ENCODE data around the gene EBI3.
A peak's percentile ranks its signal among the peaks of the same experiment; 100 is the strongest.
"Not testable (repeated sequence)": the region's sequence is repeated elsewhere in the genome, so short reads cannot be mapped to it uniquely, and the experiment has no call there.

EBI3 gene

GRCh38 chr19:4200940-4201542 is 28.3 kb upstream of the EBI3 start:
- ATAC-seq (no peak), DNase-seq (no peak)

GRCh38 chr19:4201798-4202197 is 27.5 kb upstream of the EBI3 start:
- ATAC-seq (no peak), DNase-seq (no peak)

- DNase-seq, result no peak
- ATAC-seq, result no peak
Measured at GRCh38 chr19:4206818-4207484, 22.4 kb upstream of the EBI3 start.

- DNase-seq (no peak), ATAC-seq (no peak)
Measured at GRCh38 chr19:4208385-4209094, 20.8 kb upstream of the EBI3 start.

GRCh38 chr19:4210166-4210731 is 19.1 kb upstream of the EBI3 start:
- DNase-seq (no peak), ATAC-seq (no peak)

- DNase-seq, result no peak
- no peak for ATAC-seq
Measured at GRCh38 chr19:4213116-4213515, 16.2 kb upstream of the EBI3 start.

- no peak for DNase-seq
- no peak for ATAC-seq
Measured at GRCh38 chr19:4215807-4216206, 13.5 kb upstream of the EBI3 start.

GRCh38 chr19:4216846-4217245 is 12.5 kb upstream of the EBI3 start:
- ATAC-seq (no peak), DNase-seq (no peak)

- ATAC-seq, result no peak
Measured at GRCh38 chr19:4217429-4218264, 11.7 kb upstream of the EBI3 start.

GRCh38 chr19:4218523-4218922 is 10.8 kb upstream of the EBI3 start:
- ATAC-seq, result not testable (repeated sequence)

More at GRCh38 chr19:4217429-4218264, 11.7 kb upstream of the EBI3 start:
- DNase-seq, result no peak

GRCh38 chr19:4220188-4220587 is 9.1 kb upstream of the EBI3 start:
- DNase-seq (no peak), ATAC-seq (no peak)

More at GRCh38 chr19:4218523-4218922, 10.8 kb upstream of the EBI3 start:
- DNase-seq, result not testable (repeated sequence)

- ATAC-seq, result no peak
- no peak for DNase-seq
Measured at GRCh38 chr19:4224470-4224869, 4.9 kb upstream of the EBI3 start.

GRCh38 chr19:4225885-4226284 is 3.4 kb upstream of the EBI3 start:
- no peak for ATAC-seq
- no peak for DNase-seq

- ATAC-seq (no peak), DNase-seq (no peak)
Measured at GRCh38 chr19:4227771-4228170, 1.6 kb upstream of the EBI3 start.

GRCh38 chr19:4228765-4229178 is 551 bp upstream of the EBI3 start:
- DNase-seq (no peak), ATAC-seq (no peak)

GRCh38 chr19:4230237-4230636 is 914 bp downstream of the EBI3 start:
- not testable (repeated sequence) for DNase-seq, ATAC-seq

GRCh38 chr19:4231521-4231920 is 2.2 kb downstream of the EBI3 start:
- ATAC-seq, DNase-seq: not testable (repeated sequence)

- not testable (repeated sequence) for DNase-seq
Measured at GRCh38 chr19:4232139-4232538, 2.8 kb downstream of the EBI3 start.

GRCh38 chr19:4232614-4233281 is 3.4 kb downstream of the EBI3 start:
- ATAC-seq (no peak), DNase-seq (no peak)

More at GRCh38 chr19:4232139-4232538, 2.8 kb downstream of the EBI3 start:
- not testable (repeated sequence) for ATAC-seq

- DNase-seq (peak; percentile 89), ATAC-seq (peak; percentile 33)
Measured at GRCh38 chr19:4233282-4233853, 4.0 kb downstream of the EBI3 start.

Measured in stimulated activated naive CD8-positive, alpha-beta T cell treated with anti-CD3 and anti-CD28 coated beads, Interleukin-15, Interleukin-2, amounts not matched to agents 100 U/mL and 50 U/mL, for 24 hours (primary cell).